HEK293 (cell line): ENCODE data around the gene MCM7.

Source experiments
- BCL11A ChIP-seq: fragments of 450-650 bp; formaldehyde crosslinking; IDR thresholded peaks from 2 replicates; pipeline ENCODE4 v1.5.1; 2016; ENCODE audit warnings: low read depth, missing biosample characterization, missing genetic modification characterization
- GLI4 ChIP-seq: fragments of 450-650 bp; formaldehyde crosslinking; IDR thresholded peaks from 2 replicates; pipeline ENCODE4 v1.5.1; 2016; ENCODE audit warnings: missing biosample characterization, missing genetic modification characterization
- IKZF3 ChIP-seq: fragments of 450-650 bp; IDR thresholded peaks from 2 replicates; pipeline ENCODE4 v1.5.0; 2018; ENCODE audit warnings: missing biosample characterization, mild to moderate bottlenecking, missing genetic modification characterization, moderate library complexity
- INSM2 ChIP-seq: fragments of 450-650 bp; formaldehyde crosslinking; IDR thresholded peaks from 2 replicates; pipeline ENCODE4 v1.5.1; 2016; ENCODE audit warnings: missing biosample characterization, missing genetic modification characterization
- MYNN ChIP-seq: fragments of 450-650 bp; formaldehyde crosslinking; IDR thresholded peaks from 2 replicates; pipeline ENCODE4 v1.5.1; 2016; ENCODE audit warnings: missing biosample characterization, missing genetic modification characterization, borderline replicate concordance
- SETDB1 ChIP-seq: IDR thresholded peaks from one replicate; pipeline ENCODE4 v1.6.1; 2017; ENCODE audit warnings: mild to moderate bottlenecking, low read length, moderate library complexity, mixed read lengths; ENCODE audit not compliant: insufficient read length
- TRIM28 ChIP-seq: IDR thresholded peaks from 2 replicates; pipeline ENCODE4 v1.6.1; 2011; ENCODE audit warnings: low read length, control low read depth, borderline replicate concordance
- YY2 ChIP-seq: fragments of 450-650 bp; formaldehyde crosslinking; IDR thresholded peaks from 2 replicates; pipeline ENCODE4 v1.5.1; 2016; ENCODE audit warnings: missing biosample characterization, missing genetic modification characterization
- ZNF157 ChIP-seq: fragments of 450-650 bp; formaldehyde crosslinking; IDR thresholded peaks from 2 replicates; pipeline ENCODE4 v1.5.1; 2016; ENCODE audit warnings: missing biosample characterization, missing genetic modification characterization
- ZNF169 ChIP-seq: fragments of 450-650 bp; formaldehyde crosslinking; IDR thresholded peaks from 2 replicates; pipeline ENCODE4 v1.5.1; 2016; ENCODE audit warnings: missing biosample characterization, missing genetic modification characterization
- ZNF19 ChIP-seq: fragments of 450-650 bp; formaldehyde crosslinking; IDR thresholded peaks from 2 replicates; pipeline ENCODE4; 2016; ENCODE audit warnings: missing biosample characterization, missing genetic modification characterization, low read depth
- ZNF239 ChIP-seq: fragments of 450-650 bp; formaldehyde crosslinking; IDR thresholded peaks from 2 replicates; pipeline ENCODE4 v1.5.1; 2016; ENCODE audit warnings: missing biosample characterization, missing genetic modification characterization
- ZNF248 ChIP-seq: fragments of 450-650 bp; formaldehyde crosslinking; IDR thresholded peaks from 2 replicates; pipeline ENCODE4 v1.5.1; 2017; ENCODE audit warnings: missing biosample characterization, missing genetic modification characterization
- ZNF311 ChIP-seq: fragments of 450-650 bp; formaldehyde crosslinking; IDR thresholded peaks from 2 replicates; pipeline ENCODE4 v1.5.1; 2017; ENCODE audit warnings: missing biosample characterization, missing genetic modification characterization, borderline replicate concordance
- ZNF362 ChIP-seq: fragments of 450-650 bp; formaldehyde crosslinking; IDR thresholded peaks from 2 replicates; pipeline ENCODE4 v1.5.1; 2016; ENCODE audit warnings: missing biosample characterization, missing genetic modification characterization
- ZNF473 ChIP-seq: fragments of 450-650 bp; formaldehyde crosslinking; IDR thresholded peaks from 2 replicates; pipeline ENCODE4 v1.5.1; 2017; ENCODE audit warnings: missing biosample characterization, missing genetic modification characterization
- ZNF529 ChIP-seq: fragments of 450-650 bp; formaldehyde crosslinking; IDR thresholded peaks from 2 replicates; pipeline ENCODE4 v1.5.1; 2017; ENCODE audit warnings: missing genetic modification characterization, missing biosample characterization; ENCODE audit not compliant: insufficient replicate concordance
- ZNF544 ChIP-seq: fragments of 450-650 bp; formaldehyde crosslinking; IDR thresholded peaks from 2 replicates; pipeline ENCODE4 v1.5.0; 2017; ENCODE audit warnings: missing biosample characterization, missing genetic modification characterization
- ZNF555 ChIP-seq: fragments of 450-650 bp; formaldehyde crosslinking; conservative IDR thresholded peaks from 2 replicates; pipeline ENCODE4 v1.5.1; 2017; ENCODE audit warnings: missing biosample characterization, mild to moderate bottlenecking, missing genetic modification characterization, inconsistent platforms
- ZNF585B ChIP-seq: fragments of 450-650 bp; formaldehyde crosslinking; IDR thresholded peaks from 2 replicates; pipeline ENCODE4 v1.5.1; 2016; ENCODE audit warnings: missing biosample characterization, missing genetic modification characterization
- ZNF664 ChIP-seq: fragments of 450-650 bp; formaldehyde crosslinking; IDR thresholded peaks from 2 replicates; pipeline ENCODE4 v1.5.1; 2016; ENCODE audit warnings: missing biosample characterization, missing genetic modification characterization
- ZNF747 ChIP-seq: fragments of 450-650 bp; formaldehyde crosslinking; IDR thresholded peaks from 2 replicates; pipeline ENCODE4 v1.5.1; 2016; ENCODE audit warnings: missing biosample characterization, missing genetic modification characterization
- ZNF791 ChIP-seq: fragments of 450-650 bp; formaldehyde crosslinking; IDR thresholded peaks from 2 replicates; pipeline ENCODE4 v1.5.1; 2016; ENCODE audit warnings: missing biosample characterization, missing genetic modification characterization
- ZSCAN16 ChIP-seq: fragments of 450-650 bp; formaldehyde crosslinking; IDR thresholded peaks from 2 replicates; pipeline ENCODE4 v1.5.1; 2016; ENCODE audit warnings: missing biosample characterization, missing genetic modification characterization
- TF ChIP-seq, protein P1 (sequence below): fragments of 450-650 bp; formaldehyde crosslinking; conservative IDR thresholded peaks from 2 replicates; pipeline ENCODE4 v1.5.1; 2016; ENCODE audit warnings: low read depth, missing biosample characterization, missing genetic modification characterization
- TF ChIP-seq, protein P2 (sequence below): fragments of 450-650 bp; formaldehyde crosslinking; IDR thresholded peaks from 2 replicates; pipeline ENCODE4 v1.5.1; 2016; ENCODE audit warnings: missing biosample characterization, missing genetic modification characterization
- TF ChIP-seq, protein P3 (sequence below): fragments of 450-650 bp; formaldehyde crosslinking; IDR thresholded peaks from 2 replicates; pipeline ENCODE4 v1.5.1; 2016; ENCODE audit warnings: missing biosample characterization, missing genetic modification characterization

The MCM7 gene

DNA sequence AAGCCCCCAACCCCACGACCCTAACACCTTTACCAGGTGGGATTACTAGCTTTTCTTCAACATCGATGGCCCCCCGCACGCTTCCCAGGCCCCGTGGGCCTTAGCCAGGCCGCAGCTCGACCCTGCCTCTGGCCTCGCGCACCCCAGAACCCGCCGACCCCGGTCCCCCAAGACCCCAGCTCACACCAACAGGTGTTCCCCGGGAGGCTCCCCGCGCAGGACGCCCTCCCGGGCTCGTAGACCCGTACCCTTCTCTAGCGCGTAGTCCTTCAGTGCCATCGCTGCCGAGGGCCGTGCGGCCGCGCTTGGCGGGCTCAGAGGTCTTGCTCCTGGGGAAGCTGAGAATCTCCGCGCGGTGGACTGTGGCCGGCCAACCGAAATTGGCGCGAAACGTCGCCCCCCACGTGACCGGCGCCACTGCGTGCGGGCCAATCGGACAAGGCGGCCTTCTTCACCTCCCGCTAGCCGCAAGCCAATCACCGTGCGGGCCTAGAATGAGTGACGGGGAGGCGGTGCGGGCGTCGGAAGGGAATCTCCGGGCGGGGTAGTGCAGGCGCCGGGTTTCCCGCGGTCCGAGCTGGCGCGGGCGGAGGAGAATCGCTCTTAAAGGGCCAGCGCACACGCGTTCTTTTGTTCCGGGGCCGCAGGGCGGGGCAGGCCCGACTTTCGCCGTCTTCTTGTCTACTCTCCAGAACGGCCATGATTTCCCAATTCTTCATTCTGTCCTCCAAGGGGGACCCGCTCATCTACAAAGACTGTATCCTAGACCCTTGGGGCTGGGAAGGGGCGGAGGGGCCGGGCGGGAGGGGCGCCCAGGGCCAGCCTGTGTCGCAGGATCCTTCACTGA is at the start of gene MCM7, which contains the start of gene AP4M1 (continued):
- TF ChIP-seq ZNF311 (tag by site-specific recombination) = no peak
- TF ChIP-seq ZNF791 (tag by site-specific recombination) = no peak
- no peak for TF ChIP-seq TRIM28
- peak; percentile 40; the same call in 1 of the 2 replicates for TF ChIP-seq ZNF157
- no peak for TF ChIP-seq ZSCAN16 (tag by site-specific recombination)
- TF ChIP-seq ZNF362 (tag by site-specific recombination) = no peak
- TF ChIP-seq ZNF585B (tag by site-specific recombination) = no peak
- TF ChIP-seq INSM2 (tag by site-specific recombination) = peak; percentile 45; the same call in 1 of the 2 replicates
- TF ChIP-seq, protein P1, sequence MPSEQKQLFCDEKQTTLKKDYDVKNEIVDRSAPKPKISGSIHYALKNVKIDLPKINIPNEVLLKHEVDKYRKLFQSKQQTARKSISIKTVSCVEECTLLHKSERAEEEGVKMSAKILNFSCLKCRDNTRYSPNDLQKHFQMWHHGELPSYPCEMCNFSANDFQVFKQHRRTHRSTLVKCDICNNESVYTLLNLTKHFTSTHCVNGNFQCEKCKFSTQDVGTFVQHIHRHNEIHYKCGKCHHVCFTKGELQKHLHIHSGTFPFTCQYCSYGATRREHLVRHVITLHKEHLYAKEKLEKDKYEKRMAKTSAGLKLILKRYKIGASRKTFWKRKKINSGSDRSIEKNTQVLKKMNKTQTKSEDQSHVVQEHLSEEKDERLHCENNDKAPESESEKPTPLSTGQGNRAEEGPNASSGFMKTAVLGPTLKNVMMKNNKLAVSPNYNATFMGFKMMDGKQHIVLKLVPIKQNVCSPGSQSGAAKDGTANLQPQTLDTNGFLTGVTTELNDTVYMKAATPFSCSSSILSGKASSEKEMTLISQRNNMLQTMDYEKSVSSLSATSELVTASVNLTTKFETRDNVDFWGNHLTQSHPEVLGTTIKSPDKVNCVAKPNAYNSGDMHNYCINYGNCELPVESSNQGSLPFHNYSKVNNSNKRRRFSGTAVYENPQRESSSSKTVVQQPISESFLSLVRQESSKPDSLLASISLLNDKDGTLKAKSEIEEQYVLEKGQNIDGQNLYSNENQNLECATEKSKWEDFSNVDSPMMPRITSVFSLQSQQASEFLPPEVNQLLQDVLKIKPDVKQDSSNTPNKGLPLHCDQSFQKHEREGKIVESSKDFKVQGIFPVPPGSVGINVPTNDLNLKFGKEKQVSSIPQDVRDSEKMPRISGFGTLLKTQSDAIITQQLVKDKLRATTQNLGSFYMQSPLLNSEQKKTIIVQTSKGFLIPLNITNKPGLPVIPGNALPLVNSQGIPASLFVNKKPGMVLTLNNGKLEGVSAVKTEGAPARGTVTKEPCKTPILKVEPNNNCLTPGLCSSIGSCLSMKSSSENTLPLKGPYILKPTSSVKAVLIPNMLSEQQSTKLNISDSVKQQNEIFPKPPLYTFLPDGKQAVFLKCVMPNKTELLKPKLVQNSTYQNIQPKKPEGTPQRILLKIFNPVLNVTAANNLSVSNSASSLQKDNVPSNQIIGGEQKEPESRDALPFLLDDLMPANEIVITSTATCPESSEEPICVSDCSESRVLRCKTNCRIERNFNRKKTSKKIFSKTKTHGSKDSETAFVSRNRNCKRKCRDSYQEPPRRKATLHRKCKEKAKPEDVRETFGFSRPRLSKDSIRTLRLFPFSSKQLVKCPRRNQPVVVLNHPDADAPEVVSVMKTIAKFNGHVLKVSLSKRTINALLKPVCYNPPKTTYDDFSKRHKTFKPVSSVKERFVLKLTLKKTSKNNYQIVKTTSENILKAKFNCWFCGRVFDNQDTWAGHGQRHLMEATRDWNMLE (tag by site-specific recombination) = no peak
- no peak for TF ChIP-seq MYNN (tag by site-specific recombination)
- TF ChIP-seq, protein P2, sequence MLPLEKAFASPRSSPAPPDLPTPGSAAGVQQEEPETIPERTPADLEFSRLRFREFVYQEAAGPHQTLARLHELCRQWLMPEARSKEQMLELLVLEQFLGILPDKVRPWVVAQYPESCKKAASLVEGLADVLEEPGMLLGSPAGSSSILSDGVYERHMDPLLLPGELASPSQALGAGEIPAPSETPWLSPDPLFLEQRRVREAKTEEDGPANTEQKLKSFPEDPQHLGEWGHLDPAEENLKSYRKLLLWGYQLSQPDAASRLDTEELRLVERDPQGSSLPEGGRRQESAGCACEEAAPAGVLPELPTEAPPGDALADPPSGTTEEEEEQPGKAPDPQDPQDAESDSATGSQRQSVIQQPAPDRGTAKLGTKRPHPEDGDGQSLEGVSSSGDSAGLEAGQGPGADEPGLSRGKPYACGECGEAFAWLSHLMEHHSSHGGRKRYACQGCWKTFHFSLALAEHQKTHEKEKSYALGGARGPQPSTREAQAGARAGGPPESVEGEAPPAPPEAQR (tag by site-specific recombination) = 0 out of 2 replicates have a peak, but pooled peaks have one; percentile 30
- no peak for TF ChIP-seq SETDB1
- TF ChIP-seq IKZF3 (tag by site-specific recombination) = no peak
- no peak for TF ChIP-seq GLI4 (tag by site-specific recombination)
- TF ChIP-seq ZNF19 (tag by site-specific recombination) = no peak
- TF ChIP-seq ZNF248 (tag by site-specific recombination) = no peak
- TF ChIP-seq ZNF664 = no peak
- no peak for TF ChIP-seq ZNF747 (tag by site-specific recombination)
- no peak for TF ChIP-seq ZNF555 (tag by site-specific recombination)
- TF ChIP-seq YY2 (tag by site-specific recombination) = no peak
- TF ChIP-seq ZNF544 (tag by site-specific recombination) = no peak
- no peak for TF ChIP-seq ZNF473 (tag by site-specific recombination)
- 0 out of 2 replicates have a peak, but pooled peaks have one; percentile 42 for TF ChIP-seq ZNF239 (tag by site-specific recombination)
- no peak for TF ChIP-seq ZNF169
- TF ChIP-seq, protein P3, sequence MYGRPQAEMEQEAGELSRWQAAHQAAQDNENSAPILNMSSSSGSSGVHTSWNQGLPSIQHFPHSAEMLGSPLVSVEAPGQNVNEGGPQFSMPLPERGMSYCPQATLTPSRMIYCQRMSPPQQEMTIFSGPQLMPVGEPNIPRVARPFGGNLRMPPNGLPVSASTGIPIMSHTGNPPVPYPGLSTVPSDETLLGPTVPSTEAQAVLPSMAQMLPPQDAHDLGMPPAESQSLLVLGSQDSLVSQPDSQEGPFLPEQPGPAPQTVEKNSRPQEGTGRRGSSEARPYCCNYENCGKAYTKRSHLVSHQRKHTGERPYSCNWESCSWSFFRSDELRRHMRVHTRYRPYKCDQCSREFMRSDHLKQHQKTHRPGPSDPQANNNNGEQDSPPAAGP (tag by site-specific recombination) = 0 out of 2 replicates have a peak, but pooled peaks have one; percentile 57
- TF ChIP-seq ZNF529 (tag by site-specific recombination) = no peak
- TF ChIP-seq BCL11A (tag by site-specific recombination) = peak; percentile 88; the same call in 1 of the 2 replicates
